ENCODE data around the gene ZNF804B.

DNA sequence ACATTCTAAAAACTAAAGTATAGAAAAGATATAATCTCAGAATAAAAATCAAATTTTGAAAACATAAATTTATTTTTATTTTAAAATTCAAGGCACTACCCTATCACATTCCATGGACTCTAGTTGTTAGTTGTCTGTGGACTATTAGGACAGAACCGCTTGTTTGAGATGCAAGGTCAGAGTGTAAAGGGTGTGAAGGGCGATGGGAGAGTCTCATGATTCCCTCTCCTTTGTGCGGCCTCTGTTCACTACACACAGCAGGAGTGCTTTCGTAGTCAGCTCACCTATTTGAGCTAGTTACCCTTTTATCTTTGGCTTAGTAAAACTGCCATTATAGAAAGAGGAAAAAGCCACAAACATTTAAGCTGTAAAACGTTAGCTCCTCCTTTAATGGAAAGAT, 225.8 kb downstream of the ZNF804B start:
- TF ChIP-seq PAX5 (IDR thresholded peaks at IDR 0.05; ENCODE audit: insufficient read depth, low read length, severe bottlenecking), result no peak
- no peak for TF ChIP-seq POLR2A (IDR thresholded peaks at IDR 0.05; ENCODE audit: low read depth, low read length)
- no peak for TF ChIP-seq SPI1 (IDR thresholded peaks at IDR 0.05; ENCODE audit: low read depth, low read length)

All from GM12891 (cell line).